Measurements from ENCODE around the gene SSR2. TPM values are rescaled to one million over a fixed set of nuclear protein-coding genes. Genes with fewer than 3 reads are reported as not detected.

The SSR2 gene
- polyA plus RNA-seq, 1 of the 3 experiments (the other 2 are of a cell fraction): 1,136 TPM

- TF ChIP-seq REST (IDR thresholded peaks at IDR 0.05; ENCODE audit: low read depth, low read length): no peak
- TF ChIP-seq CTCF (IDR thresholded peaks at IDR 0.05): no peak
- TF ChIP-seq EZH2phosphoT487 (IDR thresholded peaks at IDR 0.05; ENCODE audit: borderline replicate concordance, low read depth): no peak
Observed at GRCh38 chr1:156065871-156066270, 45.1 kb upstream of the SSR2 start (continued).

- Histone ChIP-seq H2AFZ (ENCODE audit: low read depth) (no peak overlapping the region), H3K4me1 (ENCODE audit: control insufficient read depth in 1 of 2, insufficient read depth in 2 of 2, low read depth in 1 of 2, low read length in 1 of 2) (peaks cover 7 to 8% of the 10 kb centered on the region in 2 experiments; a peak in 2 of 4 replicates), H3K79me2 (ENCODE audit: insufficient read depth) (no peaks in the 10 kb centered on the region), H3K4me2 (no peak overlapping the region), H4K20me1 (ENCODE audit: insufficient read depth) (no peaks in the 10 kb centered on the region), H3K9ac (no peak overlapping the region), H3K9me2 (no peaks in the 10 kb centered on the region), H3K4me3 (ENCODE audit: low read depth in 2 of 2, low read length in 1 of 2) (no peak overlapping the region), H3K27me3 (ENCODE audit: insufficient read depth) (no peaks in the 10 kb centered on the region), H3K36me3 (replicated peaks in 1 of 2; ENCODE audit: control insufficient read depth in 1 of 2, insufficient read depth in 2 of 2, low read length in 1 of 2) (no peaks in the 10 kb centered on the region), H3F3A (replicated peaks; ENCODE audit: insufficient read depth) (peaks cover 12% of the 10 kb centered on the region), H3K27ac (ENCODE audit: low read depth in 2 of 2, low read length in 1 of 2) (no peak overlapping the region), H3K9me3 (no peaks in the 10 kb centered on the region)
- TF ChIP-seq MEF2A (IDR thresholded peaks at IDR 0.05; ENCODE audit: borderline replicate concordance, low read depth): no peak
- TF ChIP-seq GABPA (IDR thresholded peaks at IDR 0.05; ENCODE audit: low read depth): no peak
- TF ChIP-seq JUND (IDR thresholded peaks at IDR 0.05): no peak
- no peak for TF ChIP-seq NRF1 (IDR thresholded peaks at IDR 0.05; ENCODE audit: low read depth, low read length)
- no peak for TF ChIP-seq FOXM1 (IDR thresholded peaks at IDR 0.05; ENCODE audit: low read depth)
- TF ChIP-seq SIN3A (IDR thresholded peaks at IDR 0.05; ENCODE audit: borderline replicate concordance, low read depth, low read length): no peak
- no peak for TF ChIP-seq FOSL2 (IDR thresholded peaks at IDR 0.05; ENCODE audit: borderline replicate concordance, low read depth)
- no peak for TF ChIP-seq MXI1 (IDR thresholded peaks at IDR 0.05; ENCODE audit: low read depth, low read length)
- TF ChIP-seq FOXJ3 (CRISPR knock-in tag; IDR thresholded peaks at IDR 0.05): no peak
- TF ChIP-seq TCF12 (IDR thresholded peaks at IDR 0.05): no peak
- no peak for TF ChIP-seq RXRA (IDR thresholded peaks at IDR 0.05; ENCODE audit: borderline replicate concordance, low read depth)
- TF ChIP-seq POLR2AphosphoS5 (IDR thresholded peaks at IDR 0.05; ENCODE audit: low read depth, low read length): no peak
- TF ChIP-seq TEAD4 (IDR thresholded peaks at IDR 0.05; ENCODE audit: borderline replicate concordance, insufficient read depth): no peak
- TF ChIP-seq MAX (IDR thresholded peaks at IDR 0.05; ENCODE audit: low read depth): no peak
- TF ChIP-seq CHD2 (IDR thresholded peaks at IDR 0.05; ENCODE audit: low read length, partially characterized antibody): no peak
- no peak for TF ChIP-seq EZH2phosphoT487 (IDR thresholded peaks at IDR 0.05; ENCODE audit: borderline replicate concordance, low read depth)
- no peak for TF ChIP-seq ZBTB33 (IDR thresholded peaks at IDR 0.05; ENCODE audit: borderline replicate concordance, low read depth)
- POLR2A ChIA-PET: interaction anchor here (2.0 kb wide), 1 partner anchor 44 kb away, joined by 6 read pairs; the partner anchor contains the start of gene SSR2
- WGBS (ENCODE audit: low lambda C conversion rate): 94% methylated on average over 3 of the region's 3 CpGs
- CTCF ChIA-PET: interaction anchor here (1.0 to 5.0 kb wide), 11 partner anchors 10 to 127 kb away, joined by 3 to 45 read pairs (median 6); no protein-coding TSS in a partner anchor
- DNase-seq: no peak
Observed at GRCh38 chr1:156065212-156065611, 44.5 kb upstream of the SSR2 start.
